ENCODE measurements around the gene SIGLEC5.
"Not testable (repeated sequence)": the region's sequence is repeated elsewhere in the genome, so short reads cannot be mapped to it uniquely, and the experiment has no call there.

Gene SIGLEC5, protein sequence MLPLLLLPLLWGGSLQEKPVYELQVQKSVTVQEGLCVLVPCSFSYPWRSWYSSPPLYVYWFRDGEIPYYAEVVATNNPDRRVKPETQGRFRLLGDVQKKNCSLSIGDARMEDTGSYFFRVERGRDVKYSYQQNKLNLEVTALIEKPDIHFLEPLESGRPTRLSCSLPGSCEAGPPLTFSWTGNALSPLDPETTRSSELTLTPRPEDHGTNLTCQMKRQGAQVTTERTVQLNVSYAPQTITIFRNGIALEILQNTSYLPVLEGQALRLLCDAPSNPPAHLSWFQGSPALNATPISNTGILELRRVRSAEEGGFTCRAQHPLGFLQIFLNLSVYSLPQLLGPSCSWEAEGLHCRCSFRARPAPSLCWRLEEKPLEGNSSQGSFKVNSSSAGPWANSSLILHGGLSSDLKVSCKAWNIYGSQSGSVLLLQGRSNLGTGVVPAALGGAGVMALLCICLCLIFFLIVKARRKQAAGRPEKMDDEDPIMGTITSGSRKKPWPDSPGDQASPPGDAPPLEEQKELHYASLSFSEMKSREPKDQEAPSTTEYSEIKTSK

DNA sequence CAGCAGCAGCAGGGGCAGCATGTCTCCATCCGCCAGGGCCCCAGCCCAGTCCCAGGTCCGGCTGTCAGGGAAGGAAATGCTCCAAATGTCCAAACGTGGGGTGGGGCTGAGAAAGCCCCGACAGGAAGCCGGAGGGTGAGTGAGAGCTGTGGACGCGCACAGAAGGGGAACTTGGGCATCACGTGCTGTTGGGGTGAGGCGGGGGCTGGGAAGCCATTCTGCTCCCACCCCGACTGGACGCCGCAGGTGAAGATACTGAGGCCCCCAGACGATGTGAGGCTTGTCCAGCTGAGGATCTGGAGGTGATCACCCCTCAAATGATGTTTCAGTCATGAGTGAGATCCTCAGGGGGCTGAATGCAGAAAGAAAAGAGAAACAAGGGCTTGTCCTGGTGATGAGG is at the start of gene SIGLEC5:
SIGLEC5 (minus strand) TSS at position 87 of the 400 bp plus-strand sequence; CDS start at position 21, 66 bp downstream.
- DNase-seq = not testable (repeated sequence)

DNA sequence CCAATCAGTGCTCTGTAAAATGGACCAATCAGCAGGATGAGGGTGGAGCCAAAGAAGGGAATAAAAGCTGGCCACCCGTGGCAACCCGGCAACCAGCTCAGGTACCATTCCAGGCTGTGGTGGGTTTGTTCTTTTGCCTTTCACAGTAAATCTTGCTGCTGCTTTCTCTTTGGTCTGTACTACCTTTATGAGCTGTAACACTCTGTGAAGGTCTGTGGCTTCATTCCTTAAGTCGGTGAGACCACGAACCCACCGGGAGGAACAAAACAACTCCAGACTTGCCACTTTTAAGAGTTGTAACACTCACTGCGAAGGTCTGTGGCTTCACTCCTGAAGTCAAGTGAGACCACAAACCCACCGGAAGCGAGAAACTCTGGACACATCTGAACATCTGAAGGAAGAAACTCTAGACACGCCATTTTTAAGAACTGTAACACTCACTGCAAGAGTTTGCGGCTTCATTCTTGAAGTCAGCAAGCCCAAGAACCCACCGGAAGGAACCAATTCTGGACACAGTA is 46.4 kb upstream of the SIGLEC5 start:
- DNase-seq = no peak

DNA sequence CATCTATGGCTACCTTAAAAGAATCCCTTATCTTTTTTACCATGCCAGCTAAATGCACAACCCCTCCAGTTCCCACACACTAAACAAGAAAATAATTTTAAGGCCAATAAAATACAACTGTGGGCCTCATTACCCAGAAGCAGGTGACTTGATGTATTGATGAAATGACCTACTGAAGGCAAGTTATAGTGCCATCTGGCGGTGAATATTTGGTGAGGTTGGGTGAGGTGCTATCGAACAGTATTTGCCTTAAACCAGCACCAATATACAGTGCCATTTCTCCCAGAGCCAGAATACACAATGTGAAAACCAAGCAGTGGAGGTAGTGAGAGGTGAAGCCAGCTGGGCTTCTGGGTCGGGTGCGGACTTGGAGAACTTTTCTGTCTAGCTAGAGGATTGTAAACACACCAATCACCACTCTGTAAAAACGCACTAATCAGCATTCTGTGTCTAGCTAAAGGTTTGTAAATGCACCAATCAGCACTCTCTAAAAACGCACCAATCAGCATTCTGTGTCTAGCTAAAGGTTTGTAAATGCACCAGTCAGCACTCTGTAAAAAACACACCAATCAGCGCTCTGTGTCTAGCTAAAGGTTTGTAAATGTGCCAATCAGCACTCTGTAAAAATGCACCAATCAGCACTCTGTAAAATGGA is 45.8 kb upstream of the SIGLEC5 start:
- not testable (repeated sequence) for DNase-seq

DNA sequence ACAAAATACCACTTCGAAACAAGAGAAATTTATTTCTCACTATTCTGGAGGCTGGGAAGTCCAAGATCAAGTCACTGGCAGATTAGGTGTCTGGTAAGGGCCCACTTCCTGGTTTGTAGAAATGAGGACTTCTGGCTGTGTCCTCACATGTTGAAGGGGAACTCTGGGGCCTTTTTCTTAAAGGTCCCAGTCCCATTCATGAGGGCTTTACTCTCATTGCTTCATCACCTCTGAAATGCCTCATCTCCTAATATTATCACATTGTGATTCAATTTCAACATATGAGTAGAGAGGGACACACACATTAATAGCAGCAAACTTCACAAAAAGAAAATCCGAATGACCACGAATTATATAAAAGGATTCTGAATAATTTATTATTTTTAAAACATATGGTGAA is 38.0 kb upstream of the SIGLEC5 start:
- DNase-seq = no peak

DNA sequence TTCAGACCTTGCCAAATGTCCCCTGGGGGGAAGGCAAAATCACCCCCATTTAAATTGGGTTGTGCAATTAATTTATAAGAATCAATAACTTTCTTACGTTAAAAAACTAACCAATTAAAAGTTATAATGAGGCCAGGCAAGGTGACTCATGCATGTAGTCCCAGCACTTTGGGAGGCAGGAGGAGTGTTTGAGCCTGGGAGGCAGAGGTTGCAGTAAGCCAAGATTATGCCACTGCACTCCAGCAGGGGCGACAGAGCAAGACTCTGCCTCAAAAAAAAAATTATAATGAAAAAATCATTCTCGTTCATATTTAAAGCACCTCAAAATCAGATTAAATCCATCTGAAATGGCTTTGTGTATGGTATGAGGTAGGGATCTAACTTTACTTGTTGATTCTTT is 34.8 kb upstream of the SIGLEC5 start:
- DNase-seq = no peak

DNA sequence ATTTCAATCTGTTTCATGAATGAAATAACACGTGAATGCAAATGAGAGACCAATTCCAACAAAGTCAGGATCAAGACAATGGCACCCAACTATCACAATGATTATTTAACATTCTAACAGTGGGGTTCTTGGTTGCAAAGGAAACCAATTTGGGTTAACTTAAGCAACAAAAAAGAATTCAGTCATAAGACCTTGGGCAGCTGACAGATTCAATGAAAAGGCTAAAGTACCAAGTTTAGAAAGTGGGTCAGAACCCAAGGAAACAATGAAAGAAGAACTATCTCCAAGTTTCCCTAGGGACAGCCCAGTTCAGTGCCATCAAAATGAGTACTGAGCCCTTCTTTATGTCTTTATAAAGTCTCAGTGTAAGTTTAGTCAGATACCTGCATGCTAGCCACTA is 33.9 kb upstream of the SIGLEC5 start:
- no peak for DNase-seq

DNA sequence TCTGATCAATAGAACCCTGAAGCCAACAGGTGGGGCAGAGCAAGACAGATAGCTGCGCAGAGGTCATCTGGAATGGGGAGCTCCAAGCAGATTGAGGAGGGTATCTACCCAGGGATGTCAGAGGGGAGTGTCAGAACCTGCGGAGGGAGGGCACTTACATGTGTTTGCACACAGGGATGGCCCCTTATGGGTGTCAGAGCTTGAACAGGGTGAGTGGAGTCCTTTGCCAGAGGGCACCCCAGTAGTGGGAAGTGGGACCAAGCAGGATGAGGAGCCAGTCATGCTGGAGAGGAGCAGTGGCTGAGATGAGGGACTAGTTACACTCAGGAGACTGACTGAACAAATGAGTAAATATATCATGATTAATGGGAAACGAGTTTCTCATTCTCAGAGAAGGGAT is 33.4 kb upstream of the SIGLEC5 start:
- DNase-seq = no peak

DNA sequence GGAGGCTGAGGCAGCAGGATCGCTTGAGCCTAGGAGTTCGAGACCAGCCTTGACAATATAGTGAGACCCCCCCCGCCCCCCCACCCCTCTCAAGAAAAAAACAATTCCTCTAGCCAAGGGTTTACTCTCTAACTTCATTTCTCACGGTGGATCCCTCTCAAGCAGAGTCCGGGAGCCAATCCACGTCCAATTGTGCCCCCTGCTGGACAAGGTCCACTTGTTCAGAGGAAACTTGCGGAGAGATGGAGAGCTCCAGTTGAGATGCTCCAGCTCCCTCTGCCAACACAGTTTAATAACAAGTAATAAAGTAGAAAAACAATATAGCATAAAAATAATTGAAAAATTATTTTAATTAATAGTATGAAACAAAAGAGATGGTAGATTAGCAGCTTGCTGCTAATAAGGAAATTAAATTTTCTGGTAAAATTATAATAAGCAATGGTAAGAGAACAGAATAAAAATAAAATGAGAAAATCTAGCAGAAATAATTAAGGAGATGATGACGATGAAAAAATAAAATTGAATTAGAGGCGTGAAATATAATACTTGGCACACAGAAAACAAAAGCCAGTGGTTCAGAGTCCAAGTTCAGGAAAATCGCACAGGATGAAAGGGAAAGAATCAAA is 30.9 kb upstream of the SIGLEC5 start:
- peak; percentile 83 for DNase-seq

DNA sequence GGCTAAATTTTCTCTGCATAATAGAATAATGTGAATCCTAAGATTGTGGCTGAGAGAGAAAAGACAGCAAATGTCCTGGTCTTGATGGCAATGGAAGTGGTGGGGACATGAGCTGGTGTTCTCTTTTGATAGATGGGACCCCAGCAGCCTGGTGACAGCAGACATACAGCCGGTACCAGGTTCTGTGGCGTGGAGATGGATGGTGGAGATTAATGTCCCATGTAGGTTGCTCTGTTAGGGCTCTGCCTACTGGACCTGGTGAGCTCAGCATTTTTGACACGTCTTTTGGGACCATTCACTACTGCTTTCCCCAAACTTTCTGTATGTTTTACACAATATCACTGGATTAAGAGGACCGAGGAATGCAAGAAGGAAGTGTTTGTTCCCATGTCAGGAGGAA is 24.6 kb upstream of the SIGLEC5 start:
- DNase-seq = no peak

DNA sequence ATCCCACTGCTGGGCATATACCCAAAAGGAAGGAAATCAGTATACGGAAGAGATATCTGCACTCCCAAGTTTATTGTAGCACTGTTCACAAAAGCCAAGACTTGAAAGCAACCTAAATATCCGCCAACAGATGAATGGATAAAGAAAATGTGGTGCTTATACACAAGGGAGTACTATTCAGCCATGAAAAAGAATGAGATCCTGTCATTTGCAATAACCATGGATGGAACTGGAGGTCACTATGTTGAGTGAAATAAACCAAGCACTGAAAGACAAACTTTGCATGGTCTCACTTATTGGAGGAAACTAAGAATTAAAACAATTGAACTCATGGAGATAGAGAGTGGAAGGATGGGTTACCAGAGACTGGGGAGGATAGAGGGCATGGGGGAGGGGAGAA is 23.0 kb upstream of the SIGLEC5 start:
- no peak for DNase-seq

DNA sequence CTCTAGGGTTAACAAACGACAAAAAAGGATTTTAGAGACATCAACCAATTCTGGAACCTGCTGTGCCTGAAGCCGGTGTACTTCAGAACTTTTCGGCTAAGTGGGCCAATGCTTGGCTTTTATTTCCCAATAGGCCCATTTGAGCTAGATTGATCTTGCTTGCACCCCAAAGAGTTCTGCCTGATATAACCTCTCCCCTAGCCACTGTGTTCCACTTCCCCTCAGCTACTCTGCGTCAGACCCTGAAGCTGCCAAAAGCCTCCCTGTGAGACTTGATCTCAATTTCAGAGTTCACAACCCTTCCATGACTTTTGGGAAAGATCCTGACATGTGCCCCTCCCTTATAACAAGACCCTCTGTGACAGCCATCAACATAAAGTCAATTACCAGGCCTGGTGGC is 22.1 kb upstream of the SIGLEC5 start:
- DNase-seq = no peak

DNA sequence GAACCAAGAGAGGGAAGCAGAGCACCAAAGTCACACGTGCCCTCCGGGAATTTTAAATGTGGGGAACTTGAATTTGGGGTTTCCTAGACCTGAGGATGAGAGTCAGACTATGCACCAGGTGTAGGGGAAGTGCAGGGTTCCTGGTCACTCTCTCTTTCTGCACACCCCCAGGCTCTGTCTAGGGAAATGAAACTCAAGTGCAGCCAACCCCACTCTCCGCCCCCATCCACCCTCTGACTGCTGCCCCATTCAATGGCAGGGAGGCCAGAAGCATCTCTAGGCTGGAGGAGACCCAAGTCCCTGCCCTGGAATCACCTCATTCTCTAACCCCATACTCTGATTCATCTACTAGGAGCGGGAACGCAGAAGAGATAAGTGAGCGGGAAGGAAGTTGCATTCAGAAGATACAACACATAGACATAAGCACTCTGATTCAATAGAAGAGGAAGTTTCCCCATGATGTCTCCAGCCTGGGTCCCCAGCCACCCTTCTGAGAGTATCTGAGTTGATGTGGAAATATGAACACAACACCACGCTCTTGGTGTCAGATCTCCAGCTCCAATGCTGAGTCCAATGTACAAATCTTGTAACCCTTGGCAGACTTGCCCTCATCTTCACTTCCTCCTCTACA is 21.1 kb upstream of the SIGLEC5 start:
- no peak for DNase-seq

DNA sequence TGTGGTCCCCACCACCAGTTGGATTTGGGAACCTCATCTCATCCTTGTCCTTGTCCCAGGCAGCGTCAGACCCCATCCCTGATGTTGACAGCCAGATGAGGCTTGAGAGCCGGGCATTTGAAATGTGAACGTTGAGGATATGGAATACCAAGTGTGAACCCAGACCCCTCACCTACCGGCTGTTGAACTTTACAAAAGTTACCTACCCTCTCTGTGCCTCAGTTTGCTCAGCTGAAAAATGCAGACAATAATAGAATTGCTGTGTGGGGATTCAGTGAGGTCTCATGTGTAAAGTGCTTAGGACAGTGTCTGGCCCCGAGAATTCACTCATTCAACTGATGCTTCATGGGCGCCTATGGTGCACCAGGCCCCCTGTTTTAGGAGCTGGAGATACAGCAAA is 17.1 kb upstream of the SIGLEC5 start:
- no peak for DNase-seq

DNA sequence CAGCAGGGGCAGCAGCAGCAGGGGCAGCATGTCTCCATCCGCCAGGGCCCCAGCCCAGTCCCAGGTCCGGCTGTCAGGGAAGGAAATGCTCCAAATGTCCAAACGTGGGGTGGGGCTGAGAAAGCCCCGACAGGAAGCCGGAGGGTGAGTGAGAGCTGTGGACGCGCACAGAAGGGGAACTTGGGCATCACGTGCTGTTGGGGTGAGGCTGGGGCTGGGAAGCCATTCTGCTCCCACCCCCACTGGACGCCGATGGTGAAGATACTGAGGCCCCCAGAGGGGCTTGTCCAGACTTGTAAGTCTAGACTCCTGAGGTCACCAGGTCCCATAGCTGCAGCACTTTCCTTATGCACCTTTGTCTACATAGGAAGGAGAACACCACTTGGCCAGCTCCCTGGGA is 16.5 kb upstream of the SIGLEC5 start, which contains the start of gene SIGLEC14:
SIGLEC14 (minus strand) TSS at position 96 of the 400 bp plus-strand sequence; CDS start at position 30, 66 bp downstream.
- DNase-seq = not testable (repeated sequence)

DNA sequence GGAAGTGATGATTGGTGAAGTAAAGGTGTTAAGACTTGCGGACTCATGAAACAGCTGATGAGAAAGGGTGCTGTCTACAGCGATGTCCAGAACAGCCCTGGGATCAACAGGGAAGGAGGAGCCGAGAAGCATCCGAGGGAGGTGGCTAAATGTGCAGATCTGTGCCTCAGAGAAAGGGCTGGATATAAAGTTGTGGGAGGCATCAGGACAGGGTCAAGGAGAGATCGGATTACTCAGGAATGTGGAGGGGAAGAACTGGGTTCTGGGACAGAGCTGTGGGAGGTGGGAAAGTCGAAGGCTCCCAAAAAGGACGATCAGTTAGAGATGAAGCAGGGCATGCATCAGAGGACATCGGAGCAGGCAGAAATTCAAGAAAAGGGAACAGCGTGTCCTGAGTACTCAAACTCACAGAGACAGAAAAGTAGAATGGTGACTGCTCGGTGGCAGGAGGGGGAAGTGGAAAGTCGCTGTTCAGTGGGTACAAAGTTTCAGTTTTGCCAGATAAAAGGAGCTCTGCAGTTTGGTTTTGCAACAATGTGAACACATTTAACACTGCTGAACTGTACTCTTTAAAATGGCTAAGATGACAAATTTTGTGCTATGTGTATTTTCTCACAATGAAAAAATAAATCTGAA is 14.6 kb upstream of the SIGLEC5 start:
- DNase-seq = no peak

DNA sequence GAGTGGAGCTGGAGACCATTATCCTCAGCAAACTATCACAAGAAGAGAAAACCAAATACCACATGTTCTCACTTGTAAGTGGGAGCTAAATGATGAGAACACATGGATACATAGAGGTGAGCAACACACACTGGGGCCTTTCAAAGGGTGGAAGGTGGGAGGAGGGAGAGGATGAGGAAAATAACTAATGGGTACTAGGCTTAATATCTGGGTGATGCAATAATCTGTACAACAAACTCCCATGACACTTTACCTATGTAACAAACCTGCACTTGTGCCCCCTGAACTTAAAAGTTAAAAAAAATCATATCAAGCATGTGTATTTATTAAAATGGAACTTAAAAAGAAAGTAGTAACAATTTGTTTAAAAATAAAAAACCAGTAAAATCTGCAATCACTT is 11.4 kb upstream of the SIGLEC5 start:
- no peak for DNase-seq

DNA sequence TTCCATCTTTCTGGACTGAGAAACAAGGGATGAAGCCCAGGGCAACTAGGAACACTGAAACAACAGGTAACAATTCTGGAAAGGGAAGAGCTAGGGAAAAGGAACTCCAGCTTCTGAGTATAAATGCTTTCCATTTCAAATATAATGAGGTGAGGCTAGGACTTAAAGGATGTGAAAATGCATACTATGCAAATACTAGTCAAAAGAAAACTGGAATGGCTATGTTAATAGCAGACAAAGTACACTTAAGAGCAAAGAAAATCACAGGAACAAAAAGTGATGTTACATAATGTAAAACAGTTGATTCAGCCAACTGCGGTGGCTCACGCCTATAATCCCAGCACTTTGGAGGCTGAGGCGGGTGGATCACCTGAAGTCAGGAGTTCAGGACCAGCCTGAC is 10.2 kb upstream of the SIGLEC5 start:
- no peak for DNase-seq

DNA sequence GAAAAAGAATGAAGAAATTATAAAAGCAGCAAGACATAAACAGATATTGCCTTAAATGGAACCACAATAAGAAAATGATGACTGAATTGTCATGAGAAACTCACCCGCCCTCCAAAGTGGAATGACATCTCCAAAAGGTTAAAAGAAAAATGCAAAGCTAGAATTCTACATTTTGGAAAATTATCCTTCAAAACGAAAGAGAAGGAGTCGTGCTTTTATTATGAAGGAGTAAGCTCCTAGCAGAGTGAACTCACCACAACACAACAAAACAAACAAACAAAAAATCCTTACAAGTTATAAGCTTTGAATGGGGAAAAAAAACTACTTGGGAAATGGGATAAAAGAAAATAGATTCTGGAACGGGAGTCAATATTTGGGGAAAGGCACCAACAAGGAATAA is 9.7 kb upstream of the SIGLEC5 start:
- DNase-seq = no peak

DNA sequence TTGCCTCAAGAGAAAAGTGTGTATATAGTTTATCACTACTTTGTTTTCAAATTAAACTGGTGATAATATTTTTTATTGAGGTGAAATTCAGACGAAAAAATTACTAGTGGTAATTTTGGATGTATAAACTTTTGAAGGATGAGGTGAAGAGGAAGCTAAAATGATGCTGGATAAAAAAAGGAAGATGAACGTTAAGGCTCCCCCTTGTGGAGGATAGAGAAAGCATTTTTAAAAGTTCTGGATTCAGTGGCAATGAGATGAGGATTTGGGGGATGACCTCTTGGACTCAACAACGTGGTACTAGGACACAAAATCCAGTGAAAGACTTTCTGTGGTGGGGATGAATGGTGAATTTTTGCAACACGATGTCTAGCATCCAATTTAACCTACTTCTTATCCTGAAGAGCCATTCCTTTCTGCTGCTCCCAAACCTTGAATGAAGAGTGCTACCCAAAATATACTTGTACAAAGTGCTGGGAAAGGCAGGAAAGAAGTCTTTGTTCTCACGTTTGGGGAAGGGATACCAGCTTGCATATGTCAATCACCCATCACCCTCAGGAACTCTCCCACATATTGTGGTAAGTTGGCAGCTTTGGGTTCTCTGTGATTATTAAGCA is 7.3 kb upstream of the SIGLEC5 start:
- no peak for DNase-seq

DNA sequence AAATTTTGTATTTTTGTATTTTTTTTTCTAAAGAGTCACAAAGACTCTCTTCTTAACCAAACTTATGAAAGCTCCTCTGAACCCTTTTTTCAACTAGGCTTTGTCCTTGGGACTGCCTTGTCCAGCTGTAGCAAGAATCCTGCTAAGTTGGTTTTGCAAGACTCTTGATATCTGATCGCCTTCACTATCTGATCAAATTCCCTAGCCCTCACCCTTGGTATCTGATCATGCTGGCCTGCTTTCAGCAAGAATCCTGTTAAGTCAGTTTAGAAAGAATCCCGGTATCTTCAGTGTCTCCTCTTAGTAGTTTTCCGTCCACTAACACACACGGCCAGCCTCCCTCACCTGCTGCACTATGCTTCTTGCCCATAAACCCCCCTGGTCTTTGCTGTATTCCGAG is 1.9 kb upstream of the SIGLEC5 start:
- DNase-seq = no peak

DNA sequence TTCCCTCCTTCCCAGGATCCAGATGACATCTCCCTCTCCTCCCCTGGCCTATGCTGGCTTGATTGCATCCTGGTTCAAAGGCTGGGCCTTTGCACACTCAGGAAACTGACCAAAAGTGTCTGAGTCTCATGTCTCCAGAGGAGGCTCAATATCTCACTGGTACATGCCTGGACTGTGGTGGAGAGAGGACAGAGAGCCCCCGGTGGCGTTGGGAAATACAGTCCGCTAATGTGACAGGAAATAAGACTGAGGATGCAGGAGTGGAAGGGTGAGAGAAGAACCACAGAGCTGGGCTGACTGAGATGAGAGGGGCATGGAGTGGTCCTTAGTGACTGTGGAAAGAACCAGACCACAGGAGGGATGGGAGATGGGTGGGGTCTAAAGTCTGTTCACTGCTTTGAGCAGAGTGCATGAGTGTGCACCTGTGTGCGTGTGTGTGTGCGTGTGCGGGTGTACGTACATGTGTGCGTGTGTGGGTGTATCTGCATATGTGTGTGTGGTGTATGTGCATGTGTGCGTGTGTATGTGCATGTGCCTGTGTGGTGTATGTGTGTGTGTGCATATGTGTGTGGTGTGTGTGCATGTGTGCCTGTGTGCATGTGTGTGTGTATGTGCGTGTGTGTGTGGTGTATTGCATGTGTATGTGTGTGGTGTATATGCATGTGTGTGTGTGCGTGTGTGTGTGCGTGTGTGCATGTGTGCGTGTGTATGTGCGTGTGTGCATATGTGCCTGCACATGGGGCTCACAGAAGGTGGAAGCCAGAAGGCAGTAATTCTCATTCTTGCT is 1.9 kb downstream of the SIGLEC5 start:
- no peak for DNase-seq

Measured in activated CD8-positive, alpha-beta memory T cell treated with anti-CD3 and anti-CD28 coated beads, Interleukin-2, amount 50 U/mL, for 48 hours (primary cell).